Measurements from ENCODE around the gene GZMM. TPM values are rescaled to one million over a fixed set of nuclear protein-coding genes. Genes with fewer than 3 reads are reported as not detected.
A peak's percentile ranks its signal among the peaks of the same experiment; 100 is the strongest.

The GZMM gene
- total and polyA plus RNA-seq, 2 of the 13 experiments (the other 11 are each of a cell fraction or from before 2014, with no cell fraction given) = 0.07 TPM; not detected in 1

DNA sequence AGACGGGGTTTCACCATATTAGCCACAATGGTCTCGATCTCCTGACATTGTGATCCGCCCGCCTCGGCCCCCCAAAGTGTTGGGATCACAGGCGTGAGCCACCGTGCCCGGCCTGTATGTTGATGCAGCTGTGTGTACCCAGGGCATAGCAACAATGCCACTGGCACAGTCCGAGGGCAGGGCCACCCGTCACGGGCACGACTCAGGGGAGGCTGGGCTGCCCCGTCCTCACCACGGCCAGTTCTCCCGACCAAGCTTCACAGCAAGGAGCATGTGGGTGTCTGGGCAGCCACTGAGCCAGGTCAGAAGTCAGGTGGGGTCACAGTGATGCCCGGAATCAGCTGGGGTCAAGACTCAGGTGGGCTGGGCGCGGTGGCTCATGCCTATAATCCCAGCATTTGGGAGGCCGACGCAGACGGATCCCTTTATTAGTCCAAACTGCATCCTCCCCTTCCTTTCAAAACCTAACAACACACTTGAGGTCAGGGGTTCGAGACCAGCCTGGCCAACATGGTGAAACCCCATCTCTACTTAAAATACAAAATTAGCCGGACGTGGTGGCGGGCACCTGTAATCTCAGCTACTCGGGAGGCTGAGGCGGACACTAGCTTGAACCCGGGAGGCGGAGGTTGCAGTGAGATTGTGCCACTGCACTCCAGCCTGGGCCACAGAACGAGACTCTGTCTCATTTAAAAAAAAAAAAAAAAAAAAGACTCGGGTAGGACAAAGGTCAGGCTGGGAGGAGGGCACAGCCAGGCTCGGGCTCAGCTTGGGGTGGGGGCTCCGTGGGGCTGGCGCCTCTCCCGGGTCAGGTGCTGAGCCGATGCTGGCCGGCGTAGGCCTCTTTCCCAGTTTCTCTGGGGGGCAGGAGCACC is 13.5 kb upstream of the GZMM start (continued):
- TF ChIP-seq ZNF782 (CRISPR knock-in tag; IDR thresholded peaks at IDR 0.05; ENCODE audit: borderline replicate concordance) = 0 out of 2 replicates have a peak, but pooled peaks have one; percentile 39
- TF ChIP-seq RCOR2 (CRISPR knock-in tag; IDR thresholded peaks at IDR 0.05) = peak; percentile 35; the same call in 1 of the 2 replicates
- no peak for TF ChIP-seq GATAD1 (CRISPR knock-in tag; IDR thresholded peaks at IDR 0.05)
- TF ChIP-seq ARNT2 (CRISPR knock-in tag; IDR thresholded peaks at IDR 0.05; ENCODE audit: low read depth) = no peak
- TF ChIP-seq HNF4A (CRISPR knock-in tag; IDR thresholded peaks at IDR 0.05) = peak; percentile 72
- TF ChIP-seq HCFC1 (IDR thresholded peaks at IDR 0.05; ENCODE audit: low read depth, low read length) = no peak
- no peak for TF ChIP-seq PCBP1 (IDR thresholded peaks at IDR 0.05; ENCODE audit: borderline replicate concordance, low read depth, low read length)
- no peak for TF ChIP-seq IRF2 (CRISPR knock-in tag; IDR thresholded peaks at IDR 0.05)
- TF ChIP-seq, protein P1, sequence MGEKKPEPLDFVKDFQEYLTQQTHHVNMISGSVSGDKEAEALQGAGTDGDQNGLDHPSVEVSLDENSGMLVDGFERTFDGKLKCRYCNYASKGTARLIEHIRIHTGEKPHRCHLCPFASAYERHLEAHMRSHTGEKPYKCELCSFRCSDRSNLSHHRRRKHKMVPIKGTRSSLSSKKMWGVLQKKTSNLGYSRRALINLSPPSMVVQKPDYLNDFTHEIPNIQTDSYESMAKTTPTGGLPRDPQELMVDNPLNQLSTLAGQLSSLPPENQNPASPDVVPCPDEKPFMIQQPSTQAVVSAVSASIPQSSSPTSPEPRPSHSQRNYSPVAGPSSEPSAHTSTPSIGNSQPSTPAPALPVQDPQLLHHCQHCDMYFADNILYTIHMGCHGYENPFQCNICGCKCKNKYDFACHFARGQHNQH (CRISPR knock-in tag; IDR thresholded peaks at IDR 0.05) = no peak
- TF ChIP-seq MLLT10 (CRISPR knock-in tag; IDR thresholded peaks at IDR 0.05) = no peak
- 0 out of 2 replicates have a peak, but pooled peaks have one; percentile 30 for TF ChIP-seq ZFP37 (CRISPR knock-in tag; IDR thresholded peaks at IDR 0.05; ENCODE audit: borderline replicate concordance)
- 0 out of 2 replicates have a peak, but pooled peaks have one; percentile 20 for TF ChIP-seq ZNF557 (CRISPR knock-in tag; IDR thresholded peaks at IDR 0.05)
- TF ChIP-seq, protein P2, sequence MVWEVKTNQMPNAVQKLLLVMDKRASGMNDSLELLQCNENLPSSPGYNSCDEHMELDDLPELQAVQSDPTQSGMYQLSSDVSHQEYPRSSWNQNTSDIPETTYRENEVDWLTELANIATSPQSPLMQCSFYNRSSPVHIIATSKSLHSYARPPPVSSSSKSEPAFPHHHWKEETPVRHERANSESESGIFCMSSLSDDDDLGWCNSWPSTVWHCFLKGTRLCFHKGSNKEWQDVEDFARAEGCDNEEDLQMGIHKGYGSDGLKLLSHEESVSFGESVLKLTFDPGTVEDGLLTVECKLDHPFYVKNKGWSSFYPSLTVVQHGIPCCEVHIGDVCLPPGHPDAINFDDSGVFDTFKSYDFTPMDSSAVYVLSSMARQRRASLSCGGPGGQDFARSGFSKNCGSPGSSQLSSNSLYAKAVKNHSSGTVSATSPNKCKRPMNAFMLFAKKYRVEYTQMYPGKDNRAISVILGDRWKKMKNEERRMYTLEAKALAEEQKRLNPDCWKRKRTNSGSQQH (CRISPR knock-in tag; IDR thresholded peaks at IDR 0.05; ENCODE audit: low read depth) = no peak
- TF ChIP-seq BCL6 (CRISPR knock-in tag; IDR thresholded peaks at IDR 0.05) = no peak
- no peak; the same call in 1 of the 2 replicates for TF ChIP-seq ZNF687 (CRISPR knock-in tag; IDR thresholded peaks at IDR 0.05)
- TF ChIP-seq GFI1 (CRISPR knock-in tag; IDR thresholded peaks at IDR 0.05; ENCODE audit: borderline replicate concordance) = 0 out of 2 replicates have a peak, but pooled peaks have one; percentile 29
- no peak for TF ChIP-seq SP2 (CRISPR knock-in tag; IDR thresholded peaks at IDR 0.05)
- TF ChIP-seq FOXA3 (CRISPR knock-in tag; IDR thresholded peaks at IDR 0.05) = 0 out of 2 replicates have a peak, but pooled peaks have one; percentile 5
- TF ChIP-seq, protein P3, sequence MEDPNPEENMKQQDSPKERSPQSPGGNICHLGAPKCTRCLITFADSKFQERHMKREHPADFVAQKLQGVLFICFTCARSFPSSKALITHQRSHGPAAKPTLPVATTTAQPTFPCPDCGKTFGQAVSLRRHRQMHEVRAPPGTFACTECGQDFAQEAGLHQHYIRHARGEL (CRISPR knock-in tag; IDR thresholded peaks at IDR 0.05) = no peak
- no peak for TF ChIP-seq TGIF2 (CRISPR knock-in tag; IDR thresholded peaks at IDR 0.05)
- no peak for TF ChIP-seq XRCC5 (optimal IDR thresholded peaks at IDR 0.05; ENCODE audit: low read length)
- TF ChIP-seq MTERF4 (CRISPR knock-in tag; IDR thresholded peaks at IDR 0.05) = no peak

All from HepG2 (cell line).